GM21447 (cell line): ENCODE measurements around the gene LETM1.

ENCODE experiments used
- ATAC-seq: cut with Tn5 transposase; IDR thresholded peaks from one replicate; pipeline ENCODE4 v1.9.1; 2021; ENCODE audit not compliant: unreplicated experiment

Gene LETM1

GRCh38 chr4:1856071-1856942, at the start of gene LETM1:
LETM1 (minus strand) TSS chr4:1856156; CDS start chr4:1855950, 206 bp downstream.
- peak; percentile 82 for ATAC-seq

- no peak for ATAC-seq
These were observed 48.1 kb upstream of the LETM1 start for GRCh38 chr4:1904042-1904441.

GRCh38 chr4:1903035-1903434, 47.1 kb upstream of the LETM1 start:
- no peak for ATAC-seq

GRCh38 chr4:1902243-1902642, 46.3 kb upstream of the LETM1 start:
- ATAC-seq = no peak

GRCh38 chr4:1901127-1901526, 45.2 kb upstream of the LETM1 start:
- ATAC-seq = no peak

GRCh38 chr4:1900624-1901023, 44.7 kb upstream of the LETM1 start:
- no peak for ATAC-seq

- no peak for ATAC-seq
These were observed 44.1 kb upstream of the LETM1 start for GRCh38 chr4:1900087-1900433.

GRCh38 chr4:1899149-1900086, 43.5 kb upstream of the LETM1 start:
- peak; percentile 78 for ATAC-seq

GRCh38 chr4:1898681-1899080, 42.7 kb upstream of the LETM1 start:
- no peak for ATAC-seq

GRCh38 chr4:1898007-1898406, 42.1 kb upstream of the LETM1 start:
- no peak for ATAC-seq

GRCh38 chr4:1896658-1896991, 40.7 kb upstream of the LETM1 start:
- no peak for ATAC-seq

- ATAC-seq = no peak
These were observed 40.2 kb upstream of the LETM1 start for GRCh38 chr4:1895971-1896657.

- no peak for ATAC-seq
These were observed 35.1 kb upstream of the LETM1 start for GRCh38 chr4:1890979-1891570.

- ATAC-seq = no peak
These were observed 31.1 kb upstream of the LETM1 start for GRCh38 chr4:1887052-1887451.

- no peak for ATAC-seq
These were observed 29.5 kb upstream of the LETM1 start for GRCh38 chr4:1885414-1885813.

GRCh38 chr4:1883583-1883982, 27.6 kb upstream of the LETM1 start:
- ATAC-seq = no peak

GRCh38 chr4:1882850-1883271, 26.9 kb upstream of the LETM1 start:
- ATAC-seq = no peak

- no peak for ATAC-seq
These were observed 24.4 kb upstream of the LETM1 start for GRCh38 chr4:1880332-1880731.

GRCh38 chr4:1879485-1879884, 23.5 kb upstream of the LETM1 start:
- no peak for ATAC-seq

- no peak for ATAC-seq
These were observed 18.2 kb upstream of the LETM1 start for GRCh38 chr4:1874201-1874600.

GRCh38 chr4:1873776-1874175, 17.8 kb upstream of the LETM1 start:
- no peak for ATAC-seq
